Effector memory CD8-positive, alpha-beta T cell (primary cell): ENCODE data around the gene OR2G2.

ENCODE experiments used
- ATAC-seq: fragments of 150-1000 bp; cut with Tn5 transposase; replicated peaks from 2 replicates; pipeline ENCODE4 v1.10.0; 2021; ENCODE audit warnings: mild to moderate bottlenecking, moderate library complexity
- DNase-seq, 3 experiments: peaks; one replicate each; pipeline ENCODE4 v3.0.0; 2021
- H3K27ac Mint-ChIP-seq, 2 donors: one replicate each; pipeline ENCODE4 v1.8.0; 2022; ENCODE audit warnings: mild to moderate bottlenecking in 2 of 2, mixed read lengths in 2 of 2, moderate library complexity in 2 of 2
- H3K27me3 Mint-ChIP-seq, 2 donors: one replicate each; pipeline ENCODE4 v1.8.0; 2022; ENCODE audit warnings: mixed read lengths in 2 of 2
- H3K36me3 Mint-ChIP-seq: one replicate; pipeline ENCODE4 v1.8.0; 2022; ENCODE audit warnings: mild to moderate bottlenecking, moderate library complexity, mixed read lengths; ENCODE audit not compliant: insufficient read depth
- H3K4me1 Mint-ChIP-seq, 2 donors: one replicate each; pipeline ENCODE4 v1.8.0; 2022; ENCODE audit warnings: low read depth in 2 of 2, mixed read lengths in 2 of 2
- H3K4me3 Mint-ChIP-seq, 2 donors: one replicate each; pipeline ENCODE4 v1.8.0; 2022; ENCODE audit warnings: mild to moderate bottlenecking in 2 of 2, mixed read lengths in 2 of 2, moderate library complexity in 2 of 2
- H3K9me3 Mint-ChIP-seq, 2 donors: one replicate each; pipeline ENCODE4 v1.8.0; 2022; ENCODE audit warnings: mixed read lengths in 2 of 2
- total RNA-seq, 9 experiments: gene quantifications; one replicate each; lab custom pipeline; 2026; lab: John Stamatoyannopoulos, UW

Gene OR2G2, protein sequence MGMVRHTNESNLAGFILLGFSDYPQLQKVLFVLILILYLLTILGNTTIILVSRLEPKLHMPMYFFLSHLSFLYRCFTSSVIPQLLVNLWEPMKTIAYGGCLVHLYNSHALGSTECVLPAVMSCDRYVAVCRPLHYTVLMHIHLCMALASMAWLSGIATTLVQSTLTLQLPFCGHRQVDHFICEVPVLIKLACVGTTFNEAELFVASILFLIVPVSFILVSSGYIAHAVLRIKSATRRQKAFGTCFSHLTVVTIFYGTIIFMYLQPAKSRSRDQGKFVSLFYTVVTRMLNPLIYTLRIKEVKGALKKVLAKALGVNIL
- 0 reads per million in 9 experiments for total RNA-seq

DNA sequence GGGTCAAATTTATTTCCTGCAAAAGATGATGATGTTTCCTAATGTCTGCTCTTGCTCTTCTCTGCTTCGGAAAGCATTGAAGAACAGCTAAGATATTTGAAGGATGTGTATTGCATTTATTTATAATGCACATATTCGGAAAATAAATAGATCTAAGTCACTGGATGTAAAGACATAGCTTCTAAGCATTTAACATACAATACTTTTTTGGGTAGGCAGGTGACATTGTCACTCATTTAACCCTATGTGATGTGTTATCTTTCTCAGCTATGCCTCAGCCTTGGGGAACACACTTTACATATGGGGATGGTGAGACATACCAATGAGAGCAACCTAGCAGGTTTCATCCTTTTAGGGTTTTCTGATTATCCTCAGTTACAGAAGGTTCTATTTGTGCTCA, at the start of gene OR2G2:
Gene OR2G2 (plus strand): TSS at position 301 of the 400 bp plus-strand sequence. CDS start 0 bp downstream, at position 301.
- no peaks in the 10 kb centered on the region for H3K4me1 Mint-ChIP-seq
- DNase-seq (no peak), ATAC-seq (no peak)
- H3K27ac Mint-ChIP-seq: no peak within 1 kb of the TSS
- H3K27me3 Mint-ChIP-seq: peaks cover 5 to 11% of the 10 kb centered on the region in 2 donors
- H3K36me3 Mint-ChIP-seq: no peaks in the 10 kb centered on the region
- peaks cover 0 to 5% of the 10 kb centered on the region in 2 donors for H3K9me3 Mint-ChIP-seq
- H3K4me3 Mint-ChIP-seq: no peak within 1 kb of the TSS

DNA sequence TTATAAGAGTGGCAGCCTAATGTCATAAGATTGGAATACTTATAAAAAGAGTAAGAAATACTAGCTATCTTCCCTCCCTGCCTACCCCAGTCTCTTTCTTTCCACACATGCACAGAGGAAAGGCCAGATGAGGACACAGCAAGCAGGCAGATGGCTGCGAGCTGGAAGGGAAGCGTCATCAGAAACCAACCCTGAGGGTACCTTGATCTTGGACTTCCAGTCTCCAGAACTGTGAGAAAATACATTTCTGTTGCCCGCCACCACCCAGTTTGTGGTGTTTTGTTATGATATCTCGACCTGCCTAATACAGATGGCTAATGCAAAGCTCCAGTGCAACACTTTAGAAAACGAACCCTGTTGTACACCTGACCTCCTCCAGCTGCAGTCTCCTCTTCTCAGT, 49.6 kb upstream of the OR2G2 start:
- H3K27me3 Mint-ChIP-seq: peaks cover 23 to 50% of the 10 kb centered on the region in 2 donors
- H3K4me3 Mint-ChIP-seq: no peak overlapping the region
- no peaks in the 10 kb centered on the region for H3K9me3 Mint-ChIP-seq
- no peak overlapping the region for H3K27ac Mint-ChIP-seq
- H3K36me3 Mint-ChIP-seq: no peaks in the 10 kb centered on the region
- no peaks in the 10 kb centered on the region for H3K4me1 Mint-ChIP-seq
- ATAC-seq (no peak), DNase-seq (no peak)

DNA sequence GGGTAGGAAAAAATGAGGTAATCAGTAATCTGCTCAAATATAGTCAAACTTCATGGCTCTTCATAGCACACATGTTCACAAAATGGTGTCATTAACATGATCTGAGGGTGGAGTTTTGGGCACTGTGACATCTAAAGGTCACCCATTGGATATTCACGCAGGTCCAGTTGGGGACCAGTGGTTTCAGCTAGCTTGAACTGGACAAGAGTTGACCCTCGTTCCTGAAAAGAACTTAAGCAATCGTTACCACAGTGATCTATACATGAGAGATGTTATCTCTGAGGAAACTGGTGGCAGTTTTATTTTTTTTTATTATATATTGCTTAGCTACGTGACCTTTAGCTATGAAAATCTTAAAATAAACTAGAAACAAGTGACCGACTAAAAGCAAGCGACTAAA, 48.9 kb upstream of the OR2G2 start:
- DNase-seq: no peak
- no peak overlapping the region for H3K27ac Mint-ChIP-seq
- no peaks in the 10 kb centered on the region for H3K36me3 Mint-ChIP-seq
- ATAC-seq: no peak
- no peaks in the 10 kb centered on the region for H3K9me3 Mint-ChIP-seq
- H3K4me3 Mint-ChIP-seq: no peak overlapping the region
- H3K4me1 Mint-ChIP-seq: no peaks in the 10 kb centered on the region
- peaks cover 23 to 57% of the 10 kb centered on the region in 2 donors for H3K27me3 Mint-ChIP-seq

DNA sequence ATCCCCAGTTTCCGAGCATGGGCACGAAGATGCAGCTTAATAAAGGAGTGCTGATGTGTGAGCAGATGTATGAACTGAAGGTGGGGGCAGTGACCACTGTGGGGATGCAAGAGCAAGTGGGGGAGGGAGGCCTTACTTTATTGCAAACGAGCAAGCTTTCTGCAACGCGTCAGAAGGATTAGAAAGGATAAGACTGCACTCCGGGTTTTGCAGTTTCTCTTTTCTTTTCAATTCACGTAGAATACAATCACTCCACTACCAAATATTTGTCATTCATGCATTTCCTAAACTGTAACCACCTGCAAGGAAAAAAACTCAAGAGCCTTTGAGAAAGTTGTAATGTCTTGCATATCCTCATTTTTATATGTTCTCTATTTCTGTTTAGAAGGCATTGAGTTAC, 47.6 kb upstream of the OR2G2 start:
- DNase-seq: no peak
- peaks cover 16 to 47% of the 10 kb centered on the region in 2 donors for H3K27me3 Mint-ChIP-seq
- no peak for ATAC-seq
- H3K4me3 Mint-ChIP-seq: no peak overlapping the region
- no peaks in the 10 kb centered on the region for H3K36me3 Mint-ChIP-seq
- H3K4me1 Mint-ChIP-seq: no peaks in the 10 kb centered on the region
- no peaks in the 10 kb centered on the region for H3K9me3 Mint-ChIP-seq
- no peak overlapping the region for H3K27ac Mint-ChIP-seq

DNA sequence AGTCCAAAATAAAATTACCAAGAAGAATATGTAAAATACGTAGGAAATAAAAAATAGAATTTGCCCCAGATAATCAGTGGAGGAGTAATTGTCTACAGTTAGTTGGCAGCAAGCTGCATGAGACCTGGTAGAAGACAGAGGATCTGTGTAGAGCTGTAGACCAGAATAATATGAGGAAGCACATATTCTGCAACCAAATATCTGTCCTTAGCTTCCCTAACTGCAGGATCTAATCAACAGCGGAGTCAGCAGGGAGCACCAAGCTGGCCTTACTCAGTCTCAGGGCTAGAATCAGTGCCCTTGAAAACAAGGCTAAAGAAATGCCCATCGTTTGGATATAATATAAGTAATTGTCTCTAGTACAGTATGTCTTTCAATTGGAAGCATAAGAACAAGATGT, 45.3 kb upstream of the OR2G2 start:
- ATAC-seq (no peak), DNase-seq (no peak)
- H3K27ac Mint-ChIP-seq: no peak overlapping the region
- H3K27me3 Mint-ChIP-seq: peaks cover 23 to 47% of the 10 kb centered on the region in 2 donors
- H3K4me3 Mint-ChIP-seq: no peak overlapping the region
- H3K4me1 Mint-ChIP-seq: no peaks in the 10 kb centered on the region
- H3K9me3 Mint-ChIP-seq: no peaks in the 10 kb centered on the region
- no peaks in the 10 kb centered on the region for H3K36me3 Mint-ChIP-seq

DNA sequence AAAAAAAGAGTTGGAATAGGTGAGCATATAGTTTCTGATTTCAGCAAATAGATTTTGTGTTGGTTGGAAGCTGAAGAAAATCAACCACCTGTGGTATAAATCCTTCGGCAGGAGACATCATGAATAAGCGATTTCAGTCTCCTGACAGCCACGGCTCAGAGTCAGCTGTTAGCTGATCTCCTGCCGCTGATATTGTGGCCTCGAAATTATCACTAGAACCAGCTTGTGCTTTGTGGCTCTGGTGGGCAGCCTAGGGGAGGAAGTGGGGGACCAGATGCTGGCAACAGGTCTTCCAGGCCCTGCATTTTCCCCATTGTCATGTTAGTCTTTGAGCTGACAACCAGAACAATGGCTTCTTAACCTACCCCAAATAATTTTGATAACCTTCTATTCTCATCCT, 40.1 kb upstream of the OR2G2 start:
- Mint-ChIP-seq H3K4me3 (no peak overlapping the region), H3K9me3 (no peaks in the 10 kb centered on the region), H3K27ac (no peak overlapping the region), H3K27me3 (peaks cover 14 to 32% of the 10 kb centered on the region in 2 donors), H3K36me3 (no peaks in the 10 kb centered on the region), H3K4me1 (peaks cover 0 to 3% of the 10 kb centered on the region in 2 donors)
- ATAC-seq: no peak
- no peak for DNase-seq

DNA sequence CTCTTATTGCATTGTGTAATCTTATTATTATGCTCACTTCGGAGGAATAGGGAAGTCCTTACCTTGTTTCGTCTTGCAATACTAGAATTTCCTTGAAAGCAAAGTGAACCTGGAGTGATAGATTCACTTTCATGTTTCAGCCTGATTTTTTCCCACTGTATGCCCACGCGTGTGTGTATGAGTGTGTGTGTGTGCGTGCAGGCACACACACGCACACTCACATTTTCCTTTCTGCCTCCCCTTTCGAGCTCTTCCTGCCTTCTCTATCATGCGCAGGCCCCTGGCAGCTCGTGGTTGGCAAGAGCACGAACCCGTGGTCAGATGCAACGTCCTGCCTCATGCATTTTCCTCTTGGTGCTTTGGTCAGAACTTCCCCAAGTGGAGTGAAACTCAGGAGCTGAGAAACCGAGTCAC, 39.4 kb upstream of the OR2G2 start, which contains the start of gene GCSAML:
Gene GCSAML (plus strand): TSS at position 366 of the 414 bp plus-strand sequence. CDS start 58 bp downstream, outside the sequence.
- DNase-seq: no peak
- Mint-ChIP-seq H3K4me1 (peaks cover 0 to 3% of the 10 kb centered on the region in 2 donors), H3K27me3 (peaks cover 14 to 30% of the 10 kb centered on the region in 2 donors), H3K36me3 (no peaks in the 10 kb centered on the region), H3K4me3 (no peak within 1 kb of the TSS), H3K27ac (no peak within 1 kb of the TSS), H3K9me3 (no peaks in the 10 kb centered on the region)
- no peak for ATAC-seq

DNA sequence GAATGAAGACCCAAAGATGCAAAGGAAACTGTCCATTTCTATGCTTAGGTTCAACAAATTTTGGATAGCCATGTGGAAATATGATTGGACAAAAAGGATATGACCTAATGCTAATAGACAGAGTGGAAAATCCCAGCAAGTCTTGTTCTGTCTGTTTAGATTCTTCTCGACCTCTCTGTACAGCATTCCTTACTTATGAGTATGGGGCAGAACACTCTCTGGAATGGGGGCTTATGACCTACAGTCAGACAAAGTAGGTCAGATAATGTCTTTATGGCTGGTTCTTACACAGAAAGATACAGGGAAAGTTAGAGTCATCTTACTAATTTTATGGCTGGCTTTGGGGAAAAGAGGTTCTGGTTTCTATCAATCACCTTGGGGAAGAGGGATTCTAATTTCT, 36.4 kb upstream of the OR2G2 start:
- no peak for DNase-seq
- Mint-ChIP-seq H3K4me1 (peaks cover 0 to 3% of the 10 kb centered on the region in 2 donors), H3K36me3 (no peaks in the 10 kb centered on the region), H3K27ac (no peak overlapping the region), H3K9me3 (no peaks in the 10 kb centered on the region), H3K27me3 (peaks cover 6 to 24% of the 10 kb centered on the region in 2 donors), H3K4me3 (no peak overlapping the region)
- ATAC-seq: no peak

DNA sequence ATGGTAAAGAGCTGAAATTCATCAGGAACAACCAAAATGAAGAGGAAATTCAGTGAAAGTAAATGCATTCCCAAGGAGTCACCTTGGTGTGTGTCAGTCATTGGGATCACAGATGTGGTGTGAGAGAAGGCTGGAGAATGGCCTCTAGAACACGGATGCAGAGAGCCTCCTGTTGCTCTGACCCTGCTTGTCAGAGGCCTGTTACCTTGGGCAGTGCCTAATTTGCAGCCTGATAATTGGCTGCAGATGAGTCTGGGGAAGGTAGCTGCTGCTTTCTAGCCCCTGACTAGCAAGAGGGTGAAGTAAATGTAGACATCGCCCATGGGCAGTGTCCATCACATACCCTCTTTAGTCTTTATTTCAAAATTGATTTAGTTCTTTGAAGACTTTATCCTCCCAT, 35.9 kb upstream of the OR2G2 start:
- Mint-ChIP-seq H3K27me3 (peaks cover 6 to 24% of the 10 kb centered on the region in 2 donors), H3K36me3 (no peaks in the 10 kb centered on the region), H3K4me1 (peaks cover 0 to 3% of the 10 kb centered on the region in 2 donors), H3K27ac (no peak overlapping the region), H3K9me3 (no peaks in the 10 kb centered on the region), H3K4me3 (no peak overlapping the region)
- ATAC-seq: no peak
- DNase-seq: no peak

DNA sequence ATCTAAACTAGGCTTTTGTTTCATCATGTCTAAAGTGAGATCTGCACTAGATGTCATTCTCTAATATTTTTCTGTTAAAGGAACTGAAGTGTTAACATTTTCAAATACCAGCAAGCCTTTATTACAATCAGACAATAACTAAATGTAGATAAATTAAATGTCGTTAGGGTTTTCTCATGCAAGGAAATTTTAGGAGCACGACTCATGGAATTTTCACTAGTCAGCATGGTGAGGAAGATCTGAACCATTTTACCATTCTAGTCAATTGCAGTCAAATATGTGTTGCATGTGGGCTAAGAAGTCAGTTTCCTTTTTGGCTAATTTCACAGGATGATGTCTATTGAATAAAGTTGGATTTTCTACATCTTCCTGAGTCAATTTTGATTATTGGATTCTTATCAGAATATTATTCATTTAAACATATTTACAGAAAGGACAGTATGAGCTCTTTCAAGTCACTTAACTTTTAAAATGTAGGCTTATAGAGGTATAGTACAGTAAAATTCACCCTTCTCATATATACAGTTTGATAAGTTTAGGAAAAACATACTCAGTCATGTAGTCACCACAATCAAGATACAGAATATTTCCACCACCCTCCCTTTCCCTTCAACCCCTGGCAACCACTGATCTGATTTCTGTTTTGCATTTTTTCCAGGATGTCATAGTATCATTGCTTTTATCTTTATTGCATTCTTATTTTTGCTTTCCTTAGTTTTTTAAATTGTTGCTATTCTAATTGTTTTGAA, 30.1 kb upstream of the OR2G2 start:
- Mint-ChIP-seq H3K27me3 (peaks cover 9% of the 10 kb centered on the region in 2 donors), H3K27ac (no peak overlapping the region), H3K9me3 (no peaks in the 10 kb centered on the region), H3K36me3 (no peaks in the 10 kb centered on the region), H3K4me3 (no peak overlapping the region), H3K4me1 (no peaks in the 10 kb centered on the region)
- no peak for ATAC-seq
- DNase-seq: no peak

DNA sequence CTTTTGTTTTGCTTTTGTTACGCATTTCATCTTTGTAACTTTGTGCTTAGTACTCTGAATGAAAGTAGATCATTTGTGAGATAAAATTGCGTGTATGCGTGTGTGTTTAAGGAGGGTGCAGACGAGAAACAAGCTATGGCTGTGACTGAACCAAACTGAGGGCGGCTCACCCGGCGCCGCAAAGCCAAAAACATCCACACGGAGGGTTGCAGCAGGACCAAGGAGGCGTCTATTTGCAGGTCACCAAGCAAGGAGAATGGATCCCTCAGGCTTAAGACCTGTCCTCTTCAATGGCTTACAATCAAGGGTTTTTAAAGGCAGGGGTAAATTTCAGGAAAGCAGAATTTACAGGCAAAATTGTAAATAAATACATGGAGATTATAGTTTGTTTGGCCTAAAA, 26.4 kb upstream of the OR2G2 start:
- H3K36me3 Mint-ChIP-seq: no peaks in the 10 kb centered on the region
- H3K27ac Mint-ChIP-seq: no peak overlapping the region
- no peaks in the 10 kb centered on the region for H3K9me3 Mint-ChIP-seq
- no peak overlapping the region for H3K4me3 Mint-ChIP-seq
- peaks cover 9 to 13% of the 10 kb centered on the region in 2 donors for H3K27me3 Mint-ChIP-seq
- no peaks in the 10 kb centered on the region for H3K4me1 Mint-ChIP-seq
- ATAC-seq (no peak), DNase-seq (no peak)

DNA sequence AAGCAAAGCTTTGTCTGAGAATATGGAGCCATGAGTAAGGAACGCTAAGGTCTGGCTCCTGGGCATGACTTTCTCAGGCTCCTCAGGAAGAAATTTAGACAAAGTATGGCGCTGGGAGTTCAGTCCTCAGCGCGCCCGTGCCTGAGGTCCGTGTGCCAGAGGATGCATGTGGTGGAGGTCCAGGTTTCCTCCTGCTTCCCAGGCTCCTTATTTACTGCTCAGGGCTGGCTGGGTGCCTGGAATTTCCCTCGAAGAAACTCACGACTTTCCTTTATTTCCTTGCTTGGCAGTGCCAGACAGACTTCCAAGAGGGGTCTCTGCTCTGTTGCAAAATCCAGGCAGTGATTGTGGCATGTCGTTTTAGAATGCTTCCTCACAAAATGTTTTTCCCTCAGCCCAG, 26.0 kb upstream of the OR2G2 start:
- DNase-seq: no peak
- peaks cover 9 to 13% of the 10 kb centered on the region in 2 donors for H3K27me3 Mint-ChIP-seq
- no peaks in the 10 kb centered on the region for H3K9me3 Mint-ChIP-seq
- no peak overlapping the region for H3K4me3 Mint-ChIP-seq
- H3K27ac Mint-ChIP-seq: no peak overlapping the region
- no peaks in the 10 kb centered on the region for H3K36me3 Mint-ChIP-seq
- no peak for ATAC-seq
- no peaks in the 10 kb centered on the region for H3K4me1 Mint-ChIP-seq

DNA sequence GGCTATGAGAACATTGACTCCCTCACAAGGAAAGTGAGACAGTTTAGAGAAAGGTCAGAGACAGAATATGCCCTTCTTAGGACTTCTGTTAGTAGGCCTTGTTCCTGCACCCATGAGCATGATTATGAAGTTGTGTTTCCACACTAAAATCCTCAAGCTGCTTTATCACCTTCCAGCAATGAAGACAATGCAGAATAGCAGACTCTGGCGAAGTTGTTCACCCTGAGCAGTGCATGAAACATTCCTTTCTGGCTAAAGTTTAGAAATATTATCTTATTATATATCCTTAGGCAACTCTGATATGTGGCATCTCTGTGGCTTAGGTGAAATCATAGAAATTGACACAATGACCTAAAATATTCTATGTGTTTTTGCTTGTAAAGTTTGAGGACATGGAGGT, 13.9 kb upstream of the OR2G2 start:
- Mint-ChIP-seq H3K27me3 (peaks cover 20 to 37% of the 10 kb centered on the region in 2 donors), H3K4me1 (no peaks in the 10 kb centered on the region), H3K27ac (no peak overlapping the region), H3K36me3 (no peaks in the 10 kb centered on the region), H3K4me3 (no peak overlapping the region), H3K9me3 (peaks cover 0 to 3% of the 10 kb centered on the region in 2 donors)
- no peak for DNase-seq
- ATAC-seq: no peak

DNA sequence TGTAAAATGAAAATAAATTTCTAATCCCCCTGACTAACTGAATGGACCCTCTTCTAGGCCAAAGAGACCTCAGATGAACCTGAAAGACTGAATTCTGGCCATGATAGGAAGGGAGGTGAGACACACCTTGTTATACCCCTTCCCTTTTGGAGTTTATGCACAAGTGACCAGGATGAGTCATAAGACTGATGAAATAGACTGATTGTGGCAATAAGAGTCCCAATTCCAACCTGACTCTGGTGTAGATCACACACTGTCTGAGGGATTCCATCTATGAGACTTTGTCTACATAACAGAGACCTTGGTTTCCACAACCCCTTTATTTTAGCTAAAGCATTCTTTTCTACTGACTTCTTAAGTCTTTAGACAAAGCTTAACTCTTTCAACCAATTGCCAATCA, 13.5 kb upstream of the OR2G2 start:
- H3K4me1 Mint-ChIP-seq: no peaks in the 10 kb centered on the region

More for the DNA sequence above, 13.5 kb upstream of the OR2G2 start:
- H3K4me3 Mint-ChIP-seq: no peak overlapping the region
- ATAC-seq: no peak
- H3K9me3 Mint-ChIP-seq: peaks cover 0 to 3% of the 10 kb centered on the region in 2 donors
- no peak for DNase-seq
- H3K36me3 Mint-ChIP-seq: no peaks in the 10 kb centered on the region
- no peak overlapping the region for H3K27ac Mint-ChIP-seq
- H3K27me3 Mint-ChIP-seq: peaks cover 20 to 37% of the 10 kb centered on the region in 2 donors
